ENCODE measurements around the gene LPCAT3.

Gene LPCAT3

DNA sequence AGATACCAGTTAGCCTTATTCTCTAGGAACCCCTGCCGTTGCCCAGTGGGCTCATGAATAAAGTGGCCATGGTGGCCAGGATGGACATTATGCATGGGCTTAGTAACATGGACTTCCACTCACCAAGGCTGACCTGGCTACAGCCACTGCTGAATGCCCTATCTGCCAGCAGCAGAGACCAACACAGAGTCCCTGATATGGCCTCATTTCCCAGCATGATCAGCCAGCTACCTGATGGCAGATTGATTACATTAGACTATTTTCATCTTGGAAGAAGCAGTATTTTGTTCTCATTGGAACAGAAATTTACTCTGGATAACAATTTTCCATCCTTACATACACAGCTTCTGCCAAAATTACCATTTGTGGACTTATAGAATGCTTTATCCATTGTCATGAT lies 16.2 kb upstream of the LPCAT3 start:
- H3K36me3 ChIP-seq = no peaks in the 10 kb centered on the region
- no peaks in the 10 kb centered on the region for H3K27me3 ChIP-seq
- no peaks in the 10 kb centered on the region for H3K4me1 ChIP-seq
- H3K9me3 ChIP-seq = no peaks in the 10 kb centered on the region
- H3K27ac ChIP-seq = no peak overlapping the region
- TF ChIP-seq CTCF (IDR thresholded peaks at IDR 0.05) = no peak
- intact Hi-C loops (cut with DNase I; ENCODE audit: low total_unique reads) = no loop called here
- no peak overlapping the region for H3K4me3 ChIP-seq
- no peak for DNase-seq

- TF ChIP-seq CTCF (IDR thresholded peaks at IDR 0.05) = no peak
- no peak overlapping the region for H3K27ac ChIP-seq
- DNase-seq = no peak
- intact Hi-C loops (cut with DNase I; ENCODE audit: low total_unique reads) = no loop called here
- no peaks in the 10 kb centered on the region for H3K27me3 ChIP-seq
- no peaks in the 10 kb centered on the region for H3K36me3 ChIP-seq
- H3K4me3 ChIP-seq = no peak overlapping the region
- H3K4me1 ChIP-seq = no peaks in the 10 kb centered on the region
- no peaks in the 10 kb centered on the region for H3K9me3 ChIP-seq
Measured at GRCh38 chr12:7032990-7033389, 14.7 kb upstream of the LPCAT3 start.

GRCh38 chr12:7031306-7031705 lies 13.0 kb upstream of the LPCAT3 start:
- no peak overlapping the region for H3K4me3 ChIP-seq
- H3K4me1 ChIP-seq = no peaks in the 10 kb centered on the region
- intact Hi-C loops (cut with DNase I; ENCODE audit: low total_unique reads) = no loop called here
- no peaks in the 10 kb centered on the region for H3K27me3 ChIP-seq
- no peak for DNase-seq
- H3K27ac ChIP-seq = no peak overlapping the region
- no peaks in the 10 kb centered on the region for H3K9me3 ChIP-seq
- no peak for TF ChIP-seq CTCF (IDR thresholded peaks at IDR 0.05)
- H3K36me3 ChIP-seq = no peaks in the 10 kb centered on the region

GRCh38 chr12:7026854-7027253 lies 8.6 kb upstream of the LPCAT3 start:
- intact Hi-C loops (cut with DNase I; ENCODE audit: low total_unique reads) = no loop called here
- Histone ChIP-seq H3K4me3 (no peak overlapping the region), H3K9me3 (no peaks in the 10 kb centered on the region), H3K4me1 (no peaks in the 10 kb centered on the region), H3K27me3 (no peaks in the 10 kb centered on the region), H3K36me3 (no peaks in the 10 kb centered on the region), H3K27ac (no peak overlapping the region)
- DNase-seq = no peak
- TF ChIP-seq CTCF (IDR thresholded peaks at IDR 0.05) = no peak

- Histone ChIP-seq H3K27me3 (no peaks in the 10 kb centered on the region), H3K36me3 (no peaks in the 10 kb centered on the region), H3K4me3 (no peak overlapping the region), H3K9me3 (no peaks in the 10 kb centered on the region), H3K27ac (no peak overlapping the region), H3K4me1 (peaks cover 0 to 8% (median 2%) of the 10 kb centered on the region in 4 donors)
- intact Hi-C loops (cut with DNase I; ENCODE audit: low total_unique reads) = no loop called here
- TF ChIP-seq CTCF (IDR thresholded peaks at IDR 0.05) = no peak
- no peak for DNase-seq
Measured at GRCh38 chr12:7023114-7023513, 4.8 kb upstream of the LPCAT3 start.

DNA sequence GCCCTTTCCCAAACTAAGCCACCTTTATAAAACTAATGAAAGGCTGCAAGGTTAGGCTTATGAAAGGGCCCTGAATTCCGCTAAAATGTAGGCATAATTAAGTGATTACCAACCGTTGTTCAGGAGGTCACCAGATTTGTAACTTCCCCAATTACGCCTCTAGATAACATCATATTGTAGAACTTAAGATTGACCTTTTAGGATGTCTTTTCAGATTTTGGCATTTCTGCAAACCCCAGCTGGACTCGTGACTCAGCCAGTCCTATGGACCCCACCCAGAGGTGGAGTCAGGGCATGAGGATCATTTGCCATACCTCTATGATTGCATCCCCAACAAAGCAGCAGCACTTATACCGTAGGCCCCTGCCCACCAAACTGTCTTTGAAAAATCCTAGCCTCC lies 3.7 kb upstream of the LPCAT3 start:
- intact Hi-C loops (cut with DNase I; ENCODE audit: low total_unique reads) = no loop called here
- no peak for DNase-seq
- no peak overlapping the region for H3K27ac ChIP-seq
- no peaks in the 10 kb centered on the region for H3K9me3 ChIP-seq
- peaks cover 0 to 17% (median 10%) of the 10 kb centered on the region in 4 donors for H3K4me1 ChIP-seq
- no peak overlapping the region for H3K4me3 ChIP-seq
- H3K27me3 ChIP-seq = no peaks in the 10 kb centered on the region
- H3K36me3 ChIP-seq = no peaks in the 10 kb centered on the region
- no peak for TF ChIP-seq CTCF (IDR thresholded peaks at IDR 0.05)

All from tibial artery (tissue), 4 donors.